ENCODE data around the gene GPR61. TPM values are rescaled to one million over a fixed set of nuclear protein-coding genes. Genes with fewer than 3 reads are reported as not detected.

Gene GPR61
- total RNA-seq, 1 experiment from 2014 or later, result 0.48 TPM

GRCh38 chr1:109527098-109527811 lies 12.4 kb upstream of the GPR61 start:
- H3K27me3 Mint-ChIP-seq (ENCODE audit: low read depth), result peaks cover 25% of the 10 kb centered on the region
- no peak overlapping the region for H2BK20ac ChIP-seq (ENCODE audit: low read depth, low read length, poor library complexity, severe bottlenecking)
- no peaks in the 10 kb centered on the region for H3K79me1 ChIP-seq (ENCODE audit: insufficient read depth, low read depth, low read length, poor library complexity, severe bottlenecking)
- no peak overlapping the region for H3T11ph ChIP-seq (ENCODE audit: low read length)
- H2BK12ac ChIP-seq (ENCODE audit: insufficient read length, low read depth, low read length), result no peak overlapping the region
- H3K18ac ChIP-seq (ENCODE audit: insufficient read length, low read depth, low read length), result no peak overlapping the region
- DNase-seq, result no peak
- H3K27ac ChIP-seq (ENCODE audit: insufficient read length, low read depth, low read length), result no peak overlapping the region
- H2AFZ ChIP-seq (ENCODE audit: low read length), result no peak overlapping the region
- TF ChIP-seq CTCF (conservative IDR thresholded peaks at IDR 0.05), result no peak
- no peak overlapping the region for H3K56ac ChIP-seq (ENCODE audit: insufficient read length, low read depth, low read length)
- peaks cover 2% of the 10 kb centered on the region for H3K23me2 ChIP-seq (ENCODE audit: insufficient read length, low read depth, low read length, poor library complexity, severe bottlenecking)
- no peak overlapping the region for H4K8ac ChIP-seq (replicated peaks; ENCODE audit: insufficient read length, low read depth, low read length)
- H2BK15ac ChIP-seq (ENCODE audit: low read depth, low read length), result no peak overlapping the region
- no peak overlapping the region for H2BK120ac ChIP-seq (ENCODE audit: low read depth, low read length, poor library complexity, severe bottlenecking)
- H3K4me1 Mint-ChIP-seq, result 0 out of 4 replicates have a peak, but pooled peaks cover 0 to 4% of the 10 kb centered on the region in 2 experiments
- no peaks in the 10 kb centered on the region for H3K27me3 ChIP-seq (ENCODE audit: insufficient read depth, low read length)
- H4K5ac ChIP-seq (ENCODE audit: insufficient read length, low read depth, low read length), result no peak overlapping the region
- no peak overlapping the region for H3K14ac ChIP-seq (ENCODE audit: insufficient read depth, low read length)
- no peaks in the 10 kb centered on the region for H3K9me3 ChIP-seq (ENCODE audit: control insufficient read depth, low read depth, low read length)
- no peaks in the 10 kb centered on the region for H3K36me3 Mint-ChIP-seq (ENCODE audit: insufficient read depth in 1 of 3, low read depth in 3 of 3)
- H3K27ac Mint-ChIP-seq, result no peak overlapping the region; a peak in 1 of 7 replicates
- H3K9me3 Mint-ChIP-seq, result no peaks in the 10 kb centered on the region; a peak in 1 of 5 replicates
- H3K4me1 ChIP-seq (ENCODE audit: insufficient read depth, low read length), result no peaks in the 10 kb centered on the region
- no peak overlapping the region for H3K4me2 ChIP-seq (ENCODE audit: insufficient read depth, insufficient read length, low read length)
- no peak overlapping the region for H2AK5ac ChIP-seq (ENCODE audit: insufficient read length, low read length)
- H3K9ac ChIP-seq (ENCODE audit: extremely low read depth, insufficient read length, low read length), result no peak overlapping the region
- no CpG with 5 or more reads among the region's 14 CpGs for whole genome bisulfite sequencing (ENCODE audit: extremely low coverage, insufficient read length, low lambda C conversion rate)
- no peak overlapping the region for H3K4me3 Mint-ChIP-seq
- no peak overlapping the region for H3K23ac ChIP-seq (ENCODE audit: insufficient read length, low read depth, low read length)
- no peaks in the 10 kb centered on the region for H3K79me2 ChIP-seq (ENCODE audit: insufficient read depth, low read length)
- H4K91ac ChIP-seq (ENCODE audit: insufficient read length, low read depth, low read length), result no peak overlapping the region
- no peaks in the 10 kb centered on the region for H4K20me1 ChIP-seq (ENCODE audit: control insufficient read depth, insufficient read depth, insufficient read length)
- H2BK5ac ChIP-seq (ENCODE audit: insufficient read length, low read length), result no peak overlapping the region
- no peak overlapping the region for H3K4ac ChIP-seq (ENCODE audit: low read depth, low read length)
